NCI-H1436 (cell line): ENCODE results near the gene ARHGAP33.
"Not testable (repeated sequence)": the region's sequence is repeated elsewhere in the genome, so short reads cannot be mapped to it uniquely, and the experiment has no call there.

Source experiments
- DNase-seq: peaks from one replicate; lab custom pipeline; 2025; lab: John Stamatoyannopoulos, UW

Gene ARHGAP33

GRCh38 chr19:35795564-35795963, 20.2 kb downstream of the ARHGAP33 start:
- DNase-seq: not testable (repeated sequence)

DNA sequence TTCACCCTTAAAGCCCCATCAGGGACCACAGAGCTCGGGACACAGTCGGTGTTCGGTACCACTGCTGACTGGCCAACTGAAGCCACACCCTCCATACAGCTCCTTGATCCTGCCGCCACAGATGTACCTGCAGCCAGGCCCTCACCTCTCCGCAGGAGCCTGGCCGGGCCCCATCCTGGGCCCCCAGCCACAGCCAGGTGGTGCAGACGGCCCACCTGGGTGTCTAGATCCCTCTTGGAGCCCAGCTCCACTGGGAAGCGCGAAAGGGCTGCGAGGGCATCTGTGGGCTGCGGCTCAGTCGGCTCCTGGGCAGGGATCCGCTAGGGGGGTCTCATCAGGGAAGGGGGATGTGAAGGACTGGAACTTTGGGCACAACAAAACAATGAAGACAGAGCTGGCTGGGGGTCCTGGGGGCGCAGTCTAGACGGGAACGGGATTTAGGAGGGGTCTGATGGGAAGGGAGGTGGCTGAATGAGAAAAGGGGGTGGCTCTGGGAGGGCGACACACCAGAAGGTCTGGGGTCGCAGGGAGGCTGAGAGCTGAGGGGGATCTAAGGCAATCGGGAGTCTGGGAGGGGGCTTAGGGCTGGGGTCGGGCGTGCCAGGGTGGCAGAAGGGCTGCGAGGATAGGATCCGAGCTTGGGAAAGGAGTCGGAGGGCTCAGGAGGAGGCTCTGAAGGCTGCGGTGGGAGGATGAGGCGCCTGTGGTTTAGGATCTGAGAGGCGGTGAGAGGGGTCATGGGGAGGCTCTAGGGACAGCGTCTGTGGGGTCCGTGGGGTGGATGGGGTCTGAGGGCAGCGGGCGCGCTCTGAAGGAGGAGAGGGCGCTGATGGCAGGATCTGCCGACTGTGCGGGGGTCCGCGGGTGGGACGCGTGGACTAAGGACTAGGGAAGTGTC, 21.5 kb downstream of the ARHGAP33 start:
- no peak for DNase-seq

DNA sequence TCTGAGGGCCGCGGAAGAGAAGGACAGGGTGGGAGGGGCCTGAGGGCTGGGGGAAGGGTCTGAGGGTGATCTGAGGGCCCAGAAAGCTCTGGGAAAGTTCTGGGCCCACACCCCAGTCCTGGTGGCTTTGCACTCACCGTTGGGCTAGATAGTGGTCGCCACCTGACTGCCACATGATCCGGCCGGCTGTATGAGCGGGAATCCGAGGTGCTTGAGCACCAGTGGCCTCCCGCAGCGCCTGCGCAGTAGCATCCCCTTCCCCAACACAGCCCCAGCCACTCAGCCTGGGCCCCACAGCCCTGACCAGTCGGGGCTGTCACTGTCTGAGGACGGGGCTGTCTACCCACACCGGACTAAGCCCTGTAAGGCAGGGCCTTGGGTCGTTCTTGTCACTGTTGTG, 22.3 kb downstream of the ARHGAP33 start:
- no peak for DNase-seq

DNA sequence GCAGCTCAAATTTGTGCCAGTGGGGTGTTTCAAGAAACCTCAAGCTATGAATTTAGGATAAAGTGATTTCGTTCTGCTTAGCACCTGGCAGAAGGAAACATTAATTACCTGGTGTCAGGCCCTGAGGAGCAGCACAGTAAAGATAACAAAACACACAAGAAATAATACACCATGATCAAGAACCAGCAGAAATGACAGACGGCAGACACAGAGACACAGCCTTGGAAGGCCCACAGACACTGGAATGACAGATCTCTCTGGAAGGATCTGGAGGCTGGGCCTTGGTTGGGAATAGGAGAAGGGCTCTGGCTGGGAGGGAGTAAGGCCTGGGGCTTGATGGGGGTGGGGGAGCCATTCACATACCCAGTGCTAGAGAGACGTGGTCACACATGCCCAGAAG, 26.5 kb downstream of the ARHGAP33 start:
- no peak for DNase-seq

DNA sequence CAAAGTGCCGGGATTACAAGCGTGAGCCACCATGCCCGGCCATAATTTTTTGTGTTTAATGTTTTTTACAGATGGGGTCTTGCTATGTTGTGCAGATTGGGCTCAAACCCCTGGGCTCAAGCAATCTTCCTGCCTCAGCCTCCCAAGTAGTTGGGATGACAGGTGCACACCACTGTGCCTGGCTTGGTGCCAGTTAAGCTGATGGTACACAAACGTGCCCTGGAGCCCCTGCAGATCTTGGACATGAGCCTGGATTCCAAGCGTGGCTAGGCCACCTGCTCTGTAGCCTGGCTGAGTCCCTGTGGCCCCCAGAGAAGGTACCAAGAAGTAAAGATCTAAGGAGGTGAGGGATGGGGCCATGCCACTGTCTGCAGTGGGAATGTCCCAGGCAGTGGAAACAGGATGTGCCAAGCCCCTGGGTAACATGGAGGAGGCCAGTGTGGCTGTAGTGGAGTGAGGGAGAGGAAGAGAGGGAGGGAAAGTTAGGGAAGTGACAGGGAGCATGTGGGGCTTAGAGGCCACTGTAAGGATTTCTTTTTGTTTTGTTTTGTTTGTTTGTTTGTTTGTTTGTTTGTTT, 30.2 kb downstream of the ARHGAP33 start:
- DNase-seq: no peak

DNA sequence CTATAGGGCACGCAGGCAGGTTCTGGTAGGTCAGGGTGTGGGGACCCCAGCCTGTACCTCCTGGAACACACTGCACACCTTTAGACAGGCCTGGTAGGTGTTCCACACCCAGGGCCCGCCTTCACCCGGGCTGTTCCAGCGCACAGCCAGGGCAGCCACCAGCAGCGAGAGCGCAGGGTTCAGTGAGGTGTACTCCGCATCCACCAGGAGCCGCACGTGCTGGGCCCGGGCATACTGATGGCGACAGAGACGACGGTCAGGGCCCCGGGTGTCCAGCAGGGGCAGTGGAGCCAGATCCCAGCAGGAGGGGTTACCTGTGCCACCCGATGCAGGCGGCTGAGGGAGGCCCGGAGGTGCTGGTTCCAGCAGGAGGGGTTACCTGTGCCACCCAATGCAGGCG, 31.2 kb downstream of the ARHGAP33 start:
- no peak for DNase-seq

- DNase-seq: no peak
Observed at GRCh38 chr19:35807633-35808032, 32.3 kb downstream of the ARHGAP33 start.

DNA sequence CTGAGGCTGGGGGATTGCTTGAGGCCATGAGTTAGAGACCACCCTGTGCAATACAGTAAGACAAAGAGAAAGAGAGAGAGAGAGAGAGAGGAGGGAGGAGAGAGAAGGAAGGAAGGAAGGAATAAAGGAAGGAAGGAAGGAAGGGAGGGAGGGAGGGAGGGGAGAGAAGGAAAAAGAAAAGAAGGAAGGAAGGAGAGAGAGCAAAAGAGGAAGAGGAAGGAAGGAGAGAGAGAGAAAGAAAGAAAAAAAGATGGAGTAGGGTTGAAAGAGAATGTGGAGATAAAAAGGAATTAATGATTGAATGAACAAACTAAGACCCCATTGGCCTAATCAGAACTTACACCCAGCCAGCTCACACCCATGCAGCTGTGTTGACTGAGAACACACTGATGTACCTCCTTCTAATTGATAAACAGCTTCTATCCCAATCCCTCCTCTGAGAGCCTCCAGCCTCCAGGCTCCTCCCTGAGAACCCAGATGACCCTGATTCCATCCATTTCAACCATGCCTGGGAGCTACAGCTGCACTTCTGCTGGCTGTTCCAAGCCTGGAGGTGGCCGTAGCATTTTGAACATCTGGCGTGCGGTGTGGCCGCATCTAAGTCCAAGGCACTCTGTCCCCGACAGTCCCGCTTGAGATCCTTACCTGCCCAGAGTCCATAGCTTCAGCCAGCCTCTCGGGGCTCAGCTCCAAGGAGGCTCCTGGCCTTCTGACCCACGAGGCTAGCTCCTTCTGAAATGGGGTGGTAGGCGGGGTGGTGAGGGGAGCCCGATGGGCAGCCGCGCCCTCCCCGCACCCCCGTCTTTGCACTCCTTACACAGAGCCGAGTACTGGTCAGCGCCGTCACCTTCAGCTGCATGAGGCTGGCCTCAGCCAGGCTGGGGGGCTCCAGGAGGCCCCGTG, 36.2 kb downstream of the ARHGAP33 start:
- no peak for DNase-seq

DNA sequence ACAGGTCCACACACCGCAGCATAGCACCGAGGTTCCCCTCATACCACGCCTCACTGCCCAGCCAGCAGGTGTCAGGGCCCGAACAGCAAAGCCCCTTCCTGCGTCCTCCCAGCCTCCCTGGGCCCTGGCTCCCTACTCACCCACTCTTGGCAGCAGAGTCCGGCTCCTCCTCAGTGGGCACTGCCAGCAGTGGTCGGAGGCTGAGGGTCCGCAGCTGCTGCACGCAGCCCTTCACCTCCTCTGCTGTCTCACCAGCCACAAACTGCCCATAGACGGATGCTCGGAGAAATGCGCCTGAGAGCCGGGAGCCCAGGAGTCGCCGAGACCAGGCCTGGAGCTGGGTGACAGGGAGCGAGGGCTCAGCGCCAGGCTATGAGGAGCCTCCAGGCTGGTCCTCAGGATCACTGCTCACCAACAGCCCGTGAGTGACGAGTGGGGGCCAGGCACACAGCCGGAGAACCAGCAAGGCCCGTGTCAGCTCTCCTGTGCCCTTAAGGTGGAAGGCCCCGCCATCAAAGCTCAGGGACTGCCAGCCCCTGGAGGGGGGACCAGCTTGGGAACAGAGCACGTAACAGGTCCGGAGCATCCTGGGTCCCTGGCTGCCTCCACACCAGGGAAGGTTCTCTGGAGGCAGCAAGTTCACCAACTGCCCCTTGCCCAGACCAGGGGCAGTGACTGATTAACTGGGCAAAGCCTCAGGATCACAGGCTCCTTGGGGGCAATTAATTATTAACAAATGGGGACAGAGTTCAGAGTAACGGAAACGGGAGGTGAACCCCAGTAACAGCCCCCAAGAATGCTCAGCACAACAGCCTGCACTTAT, 37.1 kb downstream of the ARHGAP33 start, which contains the start of gene PRODH2:
TSS of gene PRODH2 (minus strand) at position 626 of the 823 bp plus-strand sequence. CDS start at position 586, 40 bp downstream.
- no peak for DNase-seq

GRCh38 chr19:35813043-35813890, 37.9 kb downstream of the ARHGAP33 start:
- no peak for DNase-seq

DNA sequence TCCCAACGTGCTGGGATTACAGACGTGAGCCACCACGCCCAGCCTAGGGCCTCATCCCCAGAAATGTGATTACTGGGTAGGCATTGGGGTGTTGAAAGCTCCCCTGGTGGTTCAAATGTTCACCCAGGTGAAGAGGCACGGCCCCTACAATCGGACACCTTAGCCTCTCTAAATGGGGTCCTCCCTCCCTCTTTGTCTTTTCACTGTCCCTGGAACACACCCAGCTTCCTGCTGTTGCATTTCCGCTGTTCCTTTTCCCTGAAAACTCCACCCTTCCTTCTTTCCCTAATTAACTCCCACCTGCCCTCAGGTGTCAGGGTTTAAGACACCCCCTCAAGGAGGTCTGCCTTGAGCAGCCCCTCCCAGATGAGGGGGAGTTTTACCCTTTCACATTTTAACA, 40.9 kb downstream of the ARHGAP33 start:
- DNase-seq: no peak

DNA sequence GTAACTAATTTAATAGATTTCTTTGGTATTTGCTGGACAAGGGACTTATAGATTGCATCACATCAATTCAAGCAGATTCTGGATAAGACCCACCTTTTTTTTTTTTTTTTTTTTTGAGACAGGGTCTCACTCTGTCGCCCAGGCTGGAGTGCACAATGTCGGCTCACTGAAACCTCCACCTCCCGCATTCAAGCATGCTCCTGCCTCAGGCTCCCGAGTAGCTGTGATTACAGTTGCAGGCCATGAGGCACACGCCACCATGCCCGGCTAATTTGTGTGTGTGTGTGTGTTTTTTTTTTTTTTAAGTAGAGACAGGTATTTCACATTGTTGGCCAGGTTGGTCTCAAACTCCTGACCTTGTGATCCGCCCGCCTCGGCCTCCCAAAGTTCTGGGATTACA, 41.5 kb downstream of the ARHGAP33 start:
- DNase-seq: no peak

DNA sequence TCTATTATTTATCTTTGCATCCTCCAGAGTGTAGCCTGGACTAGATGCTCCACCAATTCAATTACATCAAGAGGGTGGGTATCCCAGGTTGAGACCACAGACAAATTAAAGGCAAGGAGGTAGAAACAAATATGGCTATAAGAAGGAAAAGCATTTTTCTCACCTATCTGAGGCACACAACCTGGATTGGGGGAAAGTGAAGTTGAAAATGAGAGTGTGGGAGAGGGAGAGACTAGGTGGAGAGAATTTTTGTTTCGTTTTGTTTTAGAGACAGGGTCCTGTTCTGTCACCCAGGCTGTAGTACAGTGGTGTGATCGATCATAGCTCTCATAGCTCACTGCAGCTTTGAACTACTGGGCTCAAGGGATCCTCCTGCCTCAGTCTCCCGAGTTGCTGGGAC, 43.1 kb downstream of the ARHGAP33 start:
- DNase-seq: no peak

- DNase-seq: no peak
Observed at GRCh38 chr19:35822579-35822978, 47.2 kb downstream of the ARHGAP33 start.

- DNase-seq: no peak
Observed at GRCh38 chr19:35824150-35824549, 48.8 kb downstream of the ARHGAP33 start.

- DNase-seq: no peak
Observed at GRCh38 chr19:35828692-35829301, 53.4 kb downstream of the ARHGAP33 start.

GRCh38 chr19:35830986-35831385, 55.6 kb downstream of the ARHGAP33 start:
- no peak for DNase-seq

DNA sequence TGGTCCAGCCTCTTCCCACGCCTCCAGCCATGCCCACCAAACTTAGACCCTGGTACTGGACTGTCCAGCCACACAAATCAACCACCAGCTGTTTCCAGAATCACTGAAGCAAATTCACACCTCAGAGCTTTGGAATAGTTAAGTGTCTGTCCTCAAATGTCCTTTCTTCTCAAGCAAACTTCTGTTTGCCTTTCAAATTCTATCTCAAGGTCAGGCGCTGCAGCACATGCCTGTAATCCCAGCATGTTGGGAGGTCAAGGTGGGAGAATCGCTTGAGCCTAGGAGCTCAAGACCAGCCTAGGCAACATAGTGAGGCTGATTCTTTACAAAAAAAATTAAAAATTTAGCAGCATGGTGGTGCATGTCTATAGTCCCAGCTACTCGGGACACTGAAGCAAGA, 56.7 kb downstream of the ARHGAP33 start:
- no peak for DNase-seq

GRCh38 chr19:35833972-35834371, 58.6 kb downstream of the ARHGAP33 start:
- no peak for DNase-seq

DNA sequence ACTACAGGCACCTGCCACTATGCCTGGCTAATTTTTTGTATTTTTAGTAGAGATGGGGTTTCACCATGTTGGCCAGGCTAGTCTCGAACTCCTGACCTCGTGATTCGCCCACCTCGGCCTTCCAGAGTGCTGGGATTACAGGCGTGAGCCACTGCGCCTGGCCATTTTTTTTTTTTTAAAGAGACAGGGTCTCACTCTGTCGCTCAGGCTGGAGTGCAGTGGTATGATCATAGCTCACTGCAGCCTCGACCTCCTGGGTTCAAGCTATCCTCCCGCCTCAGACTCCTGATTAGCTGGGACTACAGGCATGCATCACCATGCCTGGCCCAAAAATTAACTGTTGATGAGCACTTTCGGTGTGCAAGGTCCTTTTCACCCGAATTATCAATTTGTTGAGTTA, 60.7 kb downstream of the ARHGAP33 start:
- DNase-seq: not testable (repeated sequence)
